GM21723 (cell line): ENCODE measurements around the gene C8B.

Experiments used
- ATAC-seq: cut with Tn5 transposase; IDR thresholded peaks from one replicate; pipeline ENCODE4 v1.9.1; 2021; ENCODE audit warnings: mild to moderate bottlenecking, moderate library complexity; ENCODE audit not compliant: unreplicated experiment

Gene C8B

GRCh38 chr1:56903778-56904177, 62.0 kb downstream of the C8B start:
- ATAC-seq = no peak

DNA sequence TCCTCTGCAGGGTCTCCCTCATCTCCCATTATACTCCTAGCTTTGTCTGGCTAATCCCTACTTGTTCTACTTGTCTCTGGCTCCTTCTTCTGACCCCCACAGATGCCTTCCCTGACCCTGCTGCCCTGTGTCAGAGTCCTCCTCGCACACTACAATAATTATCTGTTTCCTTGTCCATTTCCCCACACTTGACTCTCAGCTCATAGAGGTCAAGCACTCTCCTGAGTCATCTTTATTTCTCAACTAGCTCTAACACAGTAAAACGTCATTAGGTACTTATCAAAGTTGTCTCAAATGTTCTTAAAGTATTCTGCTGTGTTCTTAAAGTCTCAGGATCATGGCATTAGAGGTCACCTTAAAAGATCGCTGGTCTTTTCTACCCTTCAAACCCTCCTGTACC, 64.1 kb downstream of the C8B start:
- no peak for ATAC-seq

- no peak for ATAC-seq
These were observed 66.9 kb downstream of the C8B start for GRCh38 chr1:56898879-56899278.

DNA sequence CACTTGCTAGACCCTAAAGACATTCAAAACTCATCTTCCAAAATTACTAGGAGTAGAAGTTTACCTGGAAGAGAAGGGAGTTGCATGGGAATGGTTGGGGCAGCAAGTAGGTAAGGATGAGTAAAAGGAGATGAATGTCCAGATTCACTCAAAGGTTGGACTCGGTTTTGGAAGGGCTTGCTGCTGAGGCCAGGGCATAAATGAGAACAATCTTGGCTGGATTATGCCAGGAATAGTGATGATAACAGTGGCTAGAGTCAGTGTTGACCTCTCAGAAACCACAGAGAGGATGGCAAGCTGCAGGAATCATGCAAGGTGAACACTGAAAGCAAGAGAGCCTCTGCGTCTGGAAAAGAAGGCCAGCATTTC, 67.8 kb downstream of the C8B start:
- ATAC-seq = no peak

DNA sequence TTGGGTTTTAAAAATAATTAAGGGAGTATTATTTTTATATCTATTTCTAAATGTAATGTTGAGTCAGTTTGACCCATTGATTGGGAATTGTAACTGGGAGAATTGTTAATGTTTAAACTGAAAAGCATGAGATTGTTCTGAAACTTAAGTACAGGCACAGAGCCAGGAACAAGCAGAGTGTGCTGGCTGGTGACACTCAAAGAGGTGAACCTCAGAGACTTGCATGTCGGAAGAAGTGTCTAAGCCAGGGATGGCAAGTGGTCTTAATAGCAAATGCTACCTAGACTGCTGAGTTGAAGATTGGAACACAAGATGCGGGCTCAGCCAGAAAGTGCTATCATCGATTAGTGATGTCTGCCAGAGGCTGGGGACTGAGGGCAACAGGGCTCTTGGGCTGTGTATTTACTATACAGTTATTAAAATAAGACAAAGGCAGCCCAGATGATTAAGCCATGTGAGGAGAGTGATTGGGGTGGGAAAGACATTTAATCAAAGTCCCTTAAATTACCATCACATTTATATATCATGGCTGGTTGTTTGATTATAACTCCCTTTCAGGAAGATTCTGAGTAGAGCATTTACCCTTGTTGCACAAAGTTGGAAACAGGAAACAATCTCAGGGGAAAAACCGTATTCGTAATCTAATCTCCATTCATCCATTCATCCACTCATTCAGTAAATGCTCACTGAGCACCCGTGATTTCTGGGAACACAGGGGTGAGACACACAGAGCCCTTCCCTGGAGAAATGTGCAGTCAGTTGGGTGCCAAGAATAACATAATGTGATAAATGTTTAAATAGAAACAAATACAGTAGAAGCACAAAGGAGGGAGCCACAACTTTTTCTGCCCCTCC, 68.4 kb downstream of the C8B start:
- ATAC-seq = no peak

- no peak for ATAC-seq
These were observed 71.8 kb downstream of the C8B start for GRCh38 chr1:56894014-56894413.

- no peak for ATAC-seq
These were observed 75.6 kb downstream of the C8B start for GRCh38 chr1:56890229-56890628.

DNA sequence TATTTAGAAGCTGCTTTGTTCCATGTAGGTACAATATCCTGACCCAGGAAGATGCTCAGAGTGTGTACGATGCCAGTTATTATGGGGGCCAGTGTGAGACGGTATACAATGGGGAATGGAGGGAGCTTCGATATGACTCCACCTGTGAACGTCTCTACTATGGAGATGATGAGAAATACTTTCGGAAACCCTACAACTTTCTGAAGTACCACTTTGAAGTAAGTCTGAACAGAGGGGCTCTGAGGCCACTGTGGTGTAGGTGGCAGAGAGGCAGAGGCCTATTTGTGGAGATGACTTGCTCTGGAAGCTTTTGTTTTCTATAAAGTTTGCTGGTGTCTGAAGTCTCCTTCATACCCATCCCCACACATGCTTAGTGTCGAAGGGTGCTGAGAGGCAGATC, 84.4 kb downstream of the C8B start:
- no peak for ATAC-seq

- ATAC-seq = no peak
These were observed 85.0 kb downstream of the C8B start for GRCh38 chr1:56880774-56881173.
